Kidney (tissue), 14 donors: ENCODE results near the gene KRT20. TPM values are rescaled to one million over a fixed set of nuclear protein-coding genes. Genes with fewer than 3 reads are reported as not detected.

ENCODE experiments used
- DNase-seq, 5 donors: peaks; one replicate each; pipeline ENCODE4 v3.0.0-alpha.2; 2013 to 2020
- FAIRE-seq: peaks from 2 replicates; lab custom pipeline; 2012; peaks lifted over from hg19 to GRCh38; lab: Jason Lieb, UNC
- H3K27ac ChIP-seq, 2 donors: one replicate each; pipeline ENCODE4 v1.7.0; 2013; ENCODE audit warnings: low read depth in 2 of 2, low read length in 2 of 2, inconsistent platforms in 1 of 2
- H3K27me3 ChIP-seq: one replicate; pipeline ENCODE4 v1.7.1; 2013; ENCODE audit warnings: low read length, inconsistent platforms; ENCODE audit not compliant: control insufficient read depth, insufficient read depth
- H3K36me3 ChIP-seq, 3 donors: one replicate each; pipeline versions ENCODE4 v1.7.0 to v1.7.1; 2013; ENCODE audit warnings: low read length in 3 of 3, control low read depth in 1 of 3, inconsistent platforms in 1 of 3; ENCODE audit not compliant: insufficient read depth in 3 of 3, control insufficient read depth in 2 of 3
- H3K4me1 ChIP-seq, 3 donors: one replicate each; pipeline versions ENCODE4 v1.7.0 to v1.7.1; 2013; ENCODE audit warnings: low read length in 3 of 3, inconsistent platforms in 1 of 3, low read depth in 1 of 3; ENCODE audit not compliant: control insufficient read depth in 2 of 3, insufficient read depth in 2 of 3
- H3K4me3 ChIP-seq, 3 donors: one replicate each; pipeline versions ENCODE4 v1.7.0 to v1.8.1; 2013; ENCODE audit warnings: low read length in 3 of 3, control low read depth in 1 of 3, inconsistent platforms in 1 of 3
- H3K9ac ChIP-seq, 3 donors: one replicate each; pipeline versions ENCODE4 v1.7.0 to v1.7.1; 2013; ENCODE audit warnings: low read length in 3 of 3, control low read depth in 1 of 3, inconsistent platforms in 1 of 3
- H3K9me3 ChIP-seq, 3 donors: one replicate each; pipeline versions ENCODE4 v1.7.0 to v1.7.1; 2013; ENCODE audit warnings: low read length in 3 of 3, control low read depth in 1 of 3, inconsistent platforms in 1 of 3; ENCODE audit not compliant: control insufficient read depth in 2 of 3, insufficient read depth in 1 of 3
- intact Hi-C: fragments of 100-400 bp; cut with DNase I; formaldehyde crosslinking; loops from one replicate; pipeline ENCODE4 v1.11.1; 2022
- polyA plus RNA-seq: library from polyadenylated mRNA; stranded (reverse); fragments of 350-450 nt; fragmentation: Illumina TruSeq; extraction: RNeasy Lipid Tissue Mini Kit (QIAGEN cat#74804); gene quantifications from one replicate; pipeline ENCODE4 v1.2.3, GENCODE V29; 2014; ENCODE audit warnings: low read depth, low replicate concordance; ENCODE audit not compliant: insufficient read depth
- total RNA-seq: library from RNA; stranded (reverse); fragmentation: NEBNext Ultra II Directional; extraction: Animal tissue kit (Norgen Biotek cat#: 25700); gene quantifications from one replicate; pipeline ENCODE4 v1.2.1, GENCODE V29; 2021
- TF ChIP-seq, protein P1 (sequence below): IDR thresholded peaks from 3 replicates; pipeline ENCODE4 v1.5.1; 2012; ENCODE audit warnings: mild to moderate bottlenecking, moderate library complexity, borderline replicate concordance; ENCODE audit not compliant: insufficient read depth; ENCODE audit errors: extremely low read depth
- donor health status: control.
- donor health status: control.
- donor health status: control.
- donor health status: control.
- donor health status: control.
- donor health status: DM: yes; HTN: yes; CAD: no.
- donor health status: Normal renal cell carcinoma (clear cell type).

KRT20 gene
- total and polyA plus RNA-seq, 2 donors from 2014 or later: not detected

DNA sequence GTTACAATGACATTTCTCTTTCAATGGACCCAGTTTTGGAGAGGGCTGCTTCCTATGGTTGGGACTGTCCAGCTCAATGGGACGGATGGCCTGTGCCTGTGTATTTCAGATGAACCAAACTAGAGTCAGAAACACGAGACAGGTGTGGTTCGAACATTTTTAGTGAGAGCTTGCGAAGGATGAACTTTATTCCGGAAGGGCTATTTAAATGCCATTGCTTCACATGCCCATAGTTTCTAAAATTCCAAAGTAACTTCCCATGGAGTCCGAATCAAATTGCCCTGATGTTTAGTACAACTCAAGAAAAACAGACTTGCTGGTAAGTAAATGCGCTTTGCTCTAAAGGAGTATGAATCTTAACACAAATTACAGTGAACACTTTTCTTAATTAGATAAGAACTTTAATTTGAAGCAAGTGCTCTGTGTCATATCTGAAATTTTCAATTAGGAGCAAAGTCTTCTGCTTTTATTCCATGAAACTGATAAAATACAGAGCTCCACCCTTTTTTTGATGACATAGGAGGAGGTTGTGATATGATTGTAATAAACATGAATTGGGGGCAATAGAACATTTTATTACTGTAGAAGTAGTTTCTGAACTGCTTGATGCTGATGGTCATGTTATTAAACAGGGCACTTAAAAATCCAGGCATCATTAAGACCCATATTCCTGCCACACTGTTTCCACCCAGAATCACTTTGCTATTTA lies 1.3 kb downstream of the KRT20 start:
- Histone ChIP-seq H3K4me3 (no peak overlapping the region), H3K36me3 (no peaks in the 10 kb centered on the region), H3K27ac (no peak overlapping the region), H3K27me3 (no peaks in the 10 kb centered on the region), H3K9ac (no peak overlapping the region), H3K9me3 (no peaks in the 10 kb centered on the region), H3K4me1 (no peaks in the 10 kb centered on the region)
- TF ChIP-seq, protein P1, sequence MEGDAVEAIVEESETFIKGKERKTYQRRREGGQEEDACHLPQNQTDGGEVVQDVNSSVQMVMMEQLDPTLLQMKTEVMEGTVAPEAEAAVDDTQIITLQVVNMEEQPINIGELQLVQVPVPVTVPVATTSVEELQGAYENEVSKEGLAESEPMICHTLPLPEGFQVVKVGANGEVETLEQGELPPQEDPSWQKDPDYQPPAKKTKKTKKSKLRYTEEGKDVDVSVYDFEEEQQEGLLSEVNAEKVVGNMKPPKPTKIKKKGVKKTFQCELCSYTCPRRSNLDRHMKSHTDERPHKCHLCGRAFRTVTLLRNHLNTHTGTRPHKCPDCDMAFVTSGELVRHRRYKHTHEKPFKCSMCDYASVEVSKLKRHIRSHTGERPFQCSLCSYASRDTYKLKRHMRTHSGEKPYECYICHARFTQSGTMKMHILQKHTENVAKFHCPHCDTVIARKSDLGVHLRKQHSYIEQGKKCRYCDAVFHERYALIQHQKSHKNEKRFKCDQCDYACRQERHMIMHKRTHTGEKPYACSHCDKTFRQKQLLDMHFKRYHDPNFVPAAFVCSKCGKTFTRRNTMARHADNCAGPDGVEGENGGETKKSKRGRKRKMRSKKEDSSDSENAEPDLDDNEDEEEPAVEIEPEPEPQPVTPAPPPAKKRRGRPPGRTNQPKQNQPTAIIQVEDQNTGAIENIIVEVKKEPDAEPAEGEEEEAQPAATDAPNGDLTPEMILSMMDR: no peak
- FAIRE-seq (no peak), DNase-seq (no peak)
- intact Hi-C loops: no loop called here

DNA sequence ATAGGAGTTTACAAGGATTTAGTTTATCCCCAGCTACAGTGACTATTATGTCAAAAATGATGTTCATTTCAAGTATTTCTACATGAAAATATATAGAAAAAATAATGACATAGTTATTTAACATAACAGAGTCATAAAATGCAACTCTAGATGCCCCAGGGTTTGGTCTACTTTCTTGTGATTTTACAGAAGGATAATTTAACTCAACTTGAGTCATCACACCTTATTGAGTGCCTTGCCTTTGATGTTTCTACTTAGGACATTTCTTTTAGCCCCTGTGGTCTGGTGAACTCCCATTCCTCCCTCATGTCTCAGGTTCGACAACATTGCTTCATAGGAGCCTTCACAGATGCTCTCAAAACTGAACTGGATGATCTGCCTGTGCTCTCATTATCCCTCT lies 2.0 kb downstream of the KRT20 start:
- Histone ChIP-seq H3K36me3 (no peaks in the 10 kb centered on the region), H3K9ac (no peak overlapping the region), H3K9me3 (no peaks in the 10 kb centered on the region), H3K4me3 (no peak overlapping the region), H3K4me1 (no peaks in the 10 kb centered on the region), H3K27ac (no peak overlapping the region), H3K27me3 (no peaks in the 10 kb centered on the region)
- intact Hi-C loops: no loop called here
- TF ChIP-seq, protein P1: no peak
- FAIRE-seq (no peak), DNase-seq (no peak)

GRCh38 chr17:40879026-40879425 lies 6.0 kb downstream of the KRT20 start:
- Histone ChIP-seq H3K4me3 (no peak overlapping the region), H3K27me3 (no peaks in the 10 kb centered on the region), H3K4me1 (no peaks in the 10 kb centered on the region), H3K27ac (no peak overlapping the region), H3K36me3 (no peaks in the 10 kb centered on the region), H3K9me3 (no peaks in the 10 kb centered on the region), H3K9ac (no peak overlapping the region)
- intact Hi-C loops: no loop called here
- DNase-seq (no peak), FAIRE-seq (no peak)
- TF ChIP-seq, protein P1: no peak
